H1 (cell line): ENCODE measurements around the gene PPP1R12C. TPM values are rescaled to one million over a fixed set of nuclear protein-coding genes. Genes with fewer than 3 reads are reported as not detected.

Source experiments
- BACH1 ChIP-seq: IDR thresholded peaks from 2 replicates; pipeline ENCODE4 v1.6.1; 2012; ENCODE audit warnings: low read length, improper control_type of control experiment
- CEBPB ChIP-seq: IDR thresholded peaks from 2 replicates; pipeline ENCODE4 v1.6.1; 2012; ENCODE audit warnings: low read depth, low read length
- HDAC2 ChIP-seq, 2 experiments: fragments of 300-600 bp in 1 of 2; sonication (generic) in 1 of 2; IDR thresholded peaks; 2 replicates each; pipeline ENCODE4 v1.6.1; 2011 to 2012; ENCODE audit warnings: low read depth in 2 of 2, low read length in 2 of 2, mild to moderate bottlenecking in 2 of 2, moderate library complexity in 2 of 2, borderline replicate concordance in 1 of 2, inconsistent platforms in 1 of 2
- JUND ChIP-seq: IDR thresholded peaks from 2 replicates; pipeline ENCODE4 v1.6.1; 2011; ENCODE audit warnings: mild to moderate bottlenecking, improper control_type of control experiment, low read length
- KDM4A ChIP-seq: IDR thresholded peaks from one replicate; pipeline ENCODE4 v1.7.1; 2012; ENCODE audit warnings: low read depth, mild to moderate bottlenecking, moderate library complexity, low read length, inconsistent platforms; ENCODE audit not compliant: severe bottlenecking
- NANOG ChIP-seq: IDR thresholded peaks from 2 replicates; pipeline ENCODE4 v1.6.1; 2011; ENCODE audit warnings: low read length, low read depth, mild to moderate bottlenecking, inconsistent platforms; ENCODE audit not compliant: insufficient read depth, poor library complexity, severe bottlenecking
- PHF8 ChIP-seq: fragments of 200-600 bp; sonication (generic); conservative IDR thresholded peaks from 2 replicates; pipeline ENCODE4 v1.7.1; 2012; ENCODE audit warnings: low read depth, mild to moderate bottlenecking, inconsistent platforms, low read length, moderate library complexity
- POLR2A ChIP-seq, 2 experiments: IDR thresholded peaks; 1 replicate in 1 of 2; 2 replicates in 1 of 2; pipeline ENCODE4 v1.6.1; 2011; ENCODE audit warnings: low read depth in 2 of 2, low read length in 2 of 2, mild to moderate bottlenecking in 2 of 2; ENCODE audit errors: control extremely low read depth in 1 of 2
- POLR2AphosphoS5 ChIP-seq: IDR thresholded peaks from 2 replicates; pipeline ENCODE4 v1.6.1; 2011; ENCODE audit warnings: low read depth, low read length
- RBBP5 ChIP-seq: IDR thresholded peaks from 2 replicates; pipeline ENCODE4 v1.7.1; 2012; ENCODE audit warnings: low read depth, mild to moderate bottlenecking, inconsistent platforms, low read length, moderate library complexity, borderline replicate concordance
- RXRA ChIP-seq: IDR thresholded peaks from 2 replicates; pipeline ENCODE4 v1.6.1; 2011; ENCODE audit warnings: low read depth, mild to moderate bottlenecking, low read length, moderate library complexity; ENCODE audit not compliant: insufficient read depth
- SIN3A ChIP-seq, 2 experiments: IDR thresholded peaks in 1 of 2; conservative IDR thresholded peaks in 1 of 2; 2 replicates each; pipeline ENCODE4 v1.6.1; 2011 to 2012; ENCODE audit warnings: low read length in 2 of 2, improper control_type of control experiment in 1 of 2, low read depth in 1 of 2, mild to moderate bottlenecking in 1 of 2
- TAF1 ChIP-seq: IDR thresholded peaks from 2 replicates; pipeline ENCODE4 v1.6.1; 2011; ENCODE audit warnings: mild to moderate bottlenecking, low read depth, low read length
- TAF7 ChIP-seq: optimal IDR thresholded peaks from 2 replicates; pipeline ENCODE3; 2011; ENCODE audit warnings: low read depth, mild to moderate bottlenecking, inconsistent platforms, low read length, moderate library complexity, borderline replicate concordance
- ZNF274 ChIP-seq: IDR thresholded peaks from 2 replicates; pipeline ENCODE4 v1.7.0; 2012; ENCODE audit warnings: low read length, borderline replicate concordance; ENCODE audit errors: extremely low read depth
- polyA plus RNA-seq, 7 experiments: library from polyadenylated mRNA; depleted of rRNA in 3 of 7; stranded (reverse) in 5 of 7; unstranded in 2 of 7; fragments of >200 nt in 5 of 7; fragments of 200-250 nt in 2 of 7; gene quantifications; 1 replicate in 5 of 7; 2 replicates in 1 of 7; 4 replicates in 1 of 7; pipeline versions ENCODE4 v1.2.1 to v1.2.3, GENCODE V29; 2011 to 2013; ENCODE audit warnings: missing spikeins in 2 of 7, mixed read lengths in 2 of 7
- total RNA-seq: library from RNA; stranded (reverse); fragmentation: NEBNext Ultra II Directional; extraction: Animal tissue kit (Norgen Biotek cat#: 25700); gene quantifications from 2 replicates; pipeline ENCODE4 v1.2.1, GENCODE V29; 2021
- TF ChIP-seq, protein P1 (sequence below): IDR thresholded peaks from 2 replicates; pipeline ENCODE4 v1.6.1; 2012; ENCODE audit warnings: inconsistent platforms
- TF ChIP-seq, protein P2 (sequence below): IDR thresholded peaks from 2 replicates; pipeline ENCODE4 v1.6.1; 2012; ENCODE audit warnings: low read length, inconsistent platforms
- TF ChIP-seq, protein P3 (sequence below): IDR thresholded peaks from 2 replicates; pipeline ENCODE4 v1.6.1; 2012; ENCODE audit warnings: inconsistent platforms

PPP1R12C gene
- total and polyA plus RNA-seq, 2 of the 8 experiments (the other 6 are each of a cell fraction or from before 2014, with no cell fraction given) = 31.7 to 71.5 TPM

DNA sequence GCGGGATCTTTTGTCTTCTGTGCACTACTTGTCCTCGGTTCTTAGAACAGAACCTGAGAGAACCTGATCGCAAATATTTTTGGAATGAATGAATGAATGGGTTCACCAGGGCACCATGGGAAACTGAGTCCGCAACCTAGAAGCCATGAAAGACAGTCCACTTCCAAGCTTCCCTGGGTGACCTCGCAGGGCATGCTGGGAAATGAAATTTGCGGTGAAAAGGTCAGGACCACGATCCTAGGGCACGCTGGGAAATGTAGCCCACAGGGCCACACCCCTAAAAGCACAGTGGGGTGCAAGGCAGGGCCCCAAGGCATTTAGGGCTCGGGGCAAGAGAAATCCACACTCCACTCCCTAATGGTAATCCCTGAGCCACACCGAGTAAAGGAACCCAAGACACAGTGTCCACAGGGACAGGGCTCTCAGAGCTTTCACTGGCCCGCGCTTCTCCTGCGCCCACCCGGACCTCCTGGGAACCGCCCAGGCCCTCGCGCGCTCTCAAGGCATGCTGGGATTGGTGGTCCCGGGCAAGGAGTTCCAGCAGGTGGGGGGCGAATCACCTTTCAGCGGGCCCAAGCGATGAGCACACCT is 1.1 kb upstream of the PPP1R12C start (continued):
- peak; percentile 47; the same call in 1 of the 2 replicates for TF ChIP-seq TAF1
- TF ChIP-seq NANOG = no peak
- TF ChIP-seq, protein P1, sequence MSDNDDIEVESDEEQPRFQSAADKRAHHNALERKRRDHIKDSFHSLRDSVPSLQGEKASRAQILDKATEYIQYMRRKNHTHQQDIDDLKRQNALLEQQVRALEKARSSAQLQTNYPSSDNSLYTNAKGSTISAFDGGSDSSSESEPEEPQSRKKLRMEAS = peak; percentile 59
- no peak for TF ChIP-seq ZNF274
- peak; percentile 54; the same call in 1 of the 2 replicates for TF ChIP-seq PHF8
- TF ChIP-seq, protein P2, sequence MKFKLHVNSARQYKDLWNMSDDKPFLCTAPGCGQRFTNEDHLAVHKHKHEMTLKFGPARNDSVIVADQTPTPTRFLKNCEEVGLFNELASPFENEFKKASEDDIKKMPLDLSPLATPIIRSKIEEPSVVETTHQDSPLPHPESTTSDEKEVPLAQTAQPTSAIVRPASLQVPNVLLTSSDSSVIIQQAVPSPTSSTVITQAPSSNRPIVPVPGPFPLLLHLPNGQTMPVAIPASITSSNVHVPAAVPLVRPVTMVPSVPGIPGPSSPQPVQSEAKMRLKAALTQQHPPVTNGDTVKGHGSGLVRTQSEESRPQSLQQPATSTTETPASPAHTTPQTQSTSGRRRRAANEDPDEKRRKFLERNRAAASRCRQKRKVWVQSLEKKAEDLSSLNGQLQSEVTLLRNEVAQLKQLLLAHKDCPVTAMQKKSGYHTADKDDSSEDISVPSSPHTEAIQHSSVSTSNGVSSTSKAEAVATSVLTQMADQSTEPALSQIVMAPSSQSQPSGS = no peak
- no peak; the same call in 1 of the 2 replicates for TF ChIP-seq POLR2AphosphoS5
- 0 out of 2 replicates have a peak, but pooled peaks have one; percentile 88 for TF ChIP-seq RXRA
- TF ChIP-seq SIN3A (conservative IDR thresholded peaks at IDR 0.05 in 1 of 2, IDR thresholded peaks at IDR 0.05 in 1 of 2; ENCODE audit: low read depth in 1 of 2, low read length in 2 of 2) = peak; percentile 38 to 59; a peak in 2 of 4 replicates
- no peak for TF ChIP-seq TAF7
- peak; percentile 88 for TF ChIP-seq KDM4A
- TF ChIP-seq, protein P3, sequence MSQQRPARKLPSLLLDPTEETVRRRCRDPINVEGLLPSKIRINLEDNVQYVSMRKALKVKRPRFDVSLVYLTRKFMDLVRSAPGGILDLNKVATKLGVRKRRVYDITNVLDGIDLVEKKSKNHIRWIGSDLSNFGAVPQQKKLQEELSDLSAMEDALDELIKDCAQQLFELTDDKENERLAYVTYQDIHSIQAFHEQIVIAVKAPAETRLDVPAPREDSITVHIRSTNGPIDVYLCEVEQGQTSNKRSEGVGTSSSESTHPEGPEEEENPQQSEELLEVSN = 0 out of 2 replicates have a peak, but pooled peaks have one; percentile 25
- TF ChIP-seq BACH1 = peak; percentile 66; the same call in 1 of the 2 replicates
- no peak for TF ChIP-seq JUND
- TF ChIP-seq RBBP5 = 0 out of 2 replicates have a peak, but pooled peaks have one; percentile 20
- no peak for TF ChIP-seq CEBPB
- peak in 1 of 2 experiments; percentile 62; a peak in 2 of 3 replicates for TF ChIP-seq POLR2A (IDR thresholded peaks at IDR 0.05; ENCODE audit: control extremely low read depth in 1 of 2, low read depth in 2 of 2, low read length in 2 of 2)
- 0 out of 4 replicates have a peak, but pooled peaks of 1 of the 2 experiments have one; percentile 30 for TF ChIP-seq HDAC2 (IDR thresholded peaks at IDR 0.05; ENCODE audit: borderline replicate concordance in 1 of 2, low read depth in 2 of 2, low read length in 2 of 2)
